ENCODE measurements around the gene IFT52. TPM values are rescaled to one million over a fixed set of nuclear protein-coding genes. Genes with fewer than 3 reads are reported as not detected.

The IFT52 gene
- 28.9 TPM for total RNA-seq (2013)
- 10 to 100 TPM; 17.6 to 28.1 (median 24.1) TPM for polyA plus RNA-seq
- polyA minus RNA-seq, result 10.9 and 19.6 TPM in 2 replicates
- 3.2 to 20.0 (median 13.4) reads per million in 11 experiments for total RNA-seq

GRCh38 chr20:43590392-43591303 is at the start of gene IFT52:
IFT52 (plus strand) TSS chr20:43590937; CDS start chr20:43594699, 3,762 bp downstream.
- Mint-ChIP-seq H3K4me1 (peaks cover 16% of the 10 kb centered on the region), H3K9me3 (no peaks in the 10 kb centered on the region), H3K27me3 (ENCODE audit: low read depth in 3 of 3) (peaks cover 0 to 4% (median 0%) of the 10 kb centered on the region in 3 donors), H3K4me3 (peak within 1 kb of the TSS; percentile 85 to 93), H3K36me3 (peaks cover 6 to 12% of the 10 kb centered on the region in 2 donors), H3K27ac (peak within 1 kb of the TSS; percentile 93 to 99 (median 97))
- Histone ChIP-seq H4K20me1 (ENCODE audit: insufficient read depth, low read length) (no peaks in the 10 kb centered on the region), H2AFZ (ENCODE audit: insufficient read depth, low read depth, low read length, poor library complexity, severe bottlenecking) (peak within 1 kb of the TSS; percentile 100), H3K4me3 (replicated peaks in 1 of 3; ENCODE audit: low read depth in 2 of 3, low read length in 3 of 3) (peak within 1 kb of the TSS; percentile 82 to 86 (median 85)), H3K9me3 (replicated peaks in 1 of 2; ENCODE audit: control insufficient read depth in 1 of 2, insufficient read depth in 1 of 2, low read length in 2 of 2) (no peaks in the 10 kb centered on the region), H3K4me2 (replicated peaks; ENCODE audit: extremely low read depth, low read length, poor library complexity, severe bottlenecking) (peak within 1 kb of the TSS; percentile 82), H3K27ac (ENCODE audit: low read depth in 1 of 2, low read length in 2 of 2) (peak within 1 kb of the TSS; percentile 79 to 95), H3K4me1 (ENCODE audit: control insufficient read depth in 1 of 2, insufficient read depth in 2 of 2, low read length in 2 of 2) (peaks cover 13 to 14% of the 10 kb centered on the region in 2 donors), H3K27me3 (ENCODE audit: control insufficient read depth in 2 of 2, insufficient read depth in 2 of 2, low read length in 2 of 2) (no peaks in the 10 kb centered on the region), H3K36me3 (replicated peaks in 1 of 2; ENCODE audit: control insufficient read depth in 1 of 2, insufficient read depth in 2 of 2, low read length in 2 of 2) (peaks cover 3 to 13% of the 10 kb centered on the region in 2 donors), H3K9ac (ENCODE audit: insufficient read depth, low read length, poor library complexity, severe bottlenecking) (peak within 1 kb of the TSS; percentile 73), H3K79me2 (ENCODE audit: insufficient read depth, low read length) (peaks cover 17% of the 10 kb centered on the region)
- intact Hi-C loops (cut with micrococcal nuclease), result loop anchor here (5.0 kb wide), 2 partner anchors 133 to 622 kb away; partner anchors contain the start of genes SRSF6 (in 2 of the 2) and OSER1 (in 1 of the 2)
- no peak for TF ChIP-seq CTCF (IDR thresholded peaks at IDR 0.05)
- peak; percentile 85 to 90 (median 86) for DNase-seq
- under 1% methylated on average over 54 of the region's 68 CpGs for WGBS (ENCODE audit: insufficient coverage)

- Histone ChIP-seq H4K20me1 (ENCODE audit: insufficient read depth, low read length) (no peaks in the 10 kb centered on the region), H3K27me3 (ENCODE audit: control insufficient read depth in 2 of 2, insufficient read depth in 2 of 2, low read length in 2 of 2) (no peaks in the 10 kb centered on the region), H3K4me3 (replicated peaks in 1 of 3; ENCODE audit: low read depth in 2 of 3, low read length in 3 of 3) (no peak overlapping the region), H3K9ac (ENCODE audit: insufficient read depth, low read length, poor library complexity, severe bottlenecking) (no peak overlapping the region), H3K4me2 (replicated peaks; ENCODE audit: extremely low read depth, low read length, poor library complexity, severe bottlenecking) (no peak overlapping the region), H3K4me1 (ENCODE audit: control insufficient read depth in 1 of 2, insufficient read depth in 2 of 2, low read length in 2 of 2) (peaks cover 10% of the 10 kb centered on the region in 2 donors), H2AFZ (ENCODE audit: insufficient read depth, low read depth, low read length, poor library complexity, severe bottlenecking) (no peak overlapping the region), H3K9me3 (replicated peaks in 1 of 2; ENCODE audit: control insufficient read depth in 1 of 2, insufficient read depth in 1 of 2, low read length in 2 of 2) (no peaks in the 10 kb centered on the region), H3K36me3 (replicated peaks in 1 of 2; ENCODE audit: control insufficient read depth in 1 of 2, insufficient read depth in 2 of 2, low read length in 2 of 2) (peaks cover 0 to 14% of the 10 kb centered on the region in 2 donors), H3K27ac (ENCODE audit: low read depth in 1 of 2, low read length in 2 of 2) (no peak overlapping the region), H3K79me2 (ENCODE audit: insufficient read depth, low read length) (no peaks in the 10 kb centered on the region)
- no peak overlapping the region for H3K4me3 Mint-ChIP-seq
- peaks cover 0 to 2% (median 0%) of the 10 kb centered on the region in 3 donors for H3K27me3 Mint-ChIP-seq (ENCODE audit: low read depth in 3 of 3)
- intact Hi-C loops (cut with micrococcal nuclease), result no loop called here
- no CpG with 5 or more reads among the region's 2 CpGs for WGBS (ENCODE audit: insufficient coverage)
- H3K4me1 Mint-ChIP-seq, result peaks cover 14% of the 10 kb centered on the region
- TF ChIP-seq CTCF (IDR thresholded peaks at IDR 0.05), result no peak
- H3K36me3 Mint-ChIP-seq, result peaks cover 5 to 6% of the 10 kb centered on the region in 2 donors
- H3K9me3 Mint-ChIP-seq, result peaks cover 0 to 3% (median 0%) of the 10 kb centered on the region in 7 donors
- no peak overlapping the region for H3K27ac Mint-ChIP-seq
- DNase-seq, result no peak
Measured at GRCh38 chr20:43541214-43541613, 49.5 kb upstream of the IFT52 start.

All from CD14-positive monocyte (primary cell).